ENCODE results near the gene KRCC1.

DNA sequence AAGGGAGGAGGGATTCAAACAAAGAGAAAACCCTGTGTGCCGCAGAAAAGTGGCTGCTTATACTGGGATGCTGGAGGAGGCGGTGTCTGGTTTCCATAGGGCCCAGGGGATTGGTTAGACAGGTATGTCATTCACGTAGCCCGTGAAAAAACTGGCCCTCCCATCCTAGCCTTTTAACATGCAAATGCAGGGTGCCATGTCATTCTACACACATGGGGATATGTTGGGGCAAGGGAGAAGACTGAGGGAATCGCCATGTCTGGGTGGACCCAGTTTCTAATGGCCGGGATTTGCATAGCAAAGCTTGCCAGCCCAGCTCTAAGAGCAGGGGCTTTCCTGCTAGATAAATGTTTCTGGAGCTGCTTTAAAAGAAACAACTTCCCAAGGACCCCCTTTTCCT is 31.1 kb downstream of the KRCC1 start:
- TF ChIP-seq, protein P1, sequence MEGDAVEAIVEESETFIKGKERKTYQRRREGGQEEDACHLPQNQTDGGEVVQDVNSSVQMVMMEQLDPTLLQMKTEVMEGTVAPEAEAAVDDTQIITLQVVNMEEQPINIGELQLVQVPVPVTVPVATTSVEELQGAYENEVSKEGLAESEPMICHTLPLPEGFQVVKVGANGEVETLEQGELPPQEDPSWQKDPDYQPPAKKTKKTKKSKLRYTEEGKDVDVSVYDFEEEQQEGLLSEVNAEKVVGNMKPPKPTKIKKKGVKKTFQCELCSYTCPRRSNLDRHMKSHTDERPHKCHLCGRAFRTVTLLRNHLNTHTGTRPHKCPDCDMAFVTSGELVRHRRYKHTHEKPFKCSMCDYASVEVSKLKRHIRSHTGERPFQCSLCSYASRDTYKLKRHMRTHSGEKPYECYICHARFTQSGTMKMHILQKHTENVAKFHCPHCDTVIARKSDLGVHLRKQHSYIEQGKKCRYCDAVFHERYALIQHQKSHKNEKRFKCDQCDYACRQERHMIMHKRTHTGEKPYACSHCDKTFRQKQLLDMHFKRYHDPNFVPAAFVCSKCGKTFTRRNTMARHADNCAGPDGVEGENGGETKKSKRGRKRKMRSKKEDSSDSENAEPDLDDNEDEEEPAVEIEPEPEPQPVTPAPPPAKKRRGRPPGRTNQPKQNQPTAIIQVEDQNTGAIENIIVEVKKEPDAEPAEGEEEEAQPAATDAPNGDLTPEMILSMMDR (IDR thresholded peaks at IDR 0.05): no peak
- TF ChIP-seq POLR2A (IDR thresholded peaks at IDR 0.05): no peak
